HL-60 (cell line): Measurements from ENCODE around the gene TTC28.

Experiments used
- DNase-seq, 2 experiments: peaks; one replicate each; pipeline ENCODE4 v3.0.0-alpha.2; 2010 to 2020; ENCODE audit warnings: low read depth in 1 of 2, low spot score in 1 of 2
- H3K27ac ChIP-seq: fragments of 250-450 bp; sonication (Bioruptor Pico); replicated peaks from 2 replicates; pipeline ENCODE4 v1.5.1; 2020; ENCODE audit warnings: mild to moderate bottlenecking, moderate library complexity
- H3K27me3 ChIP-seq: fragments of 250-450 bp; sonication (Bioruptor Pico); 2 replicates; pipeline ENCODE4 v1.5.1; 2021; ENCODE audit warnings: mild to moderate bottlenecking, moderate library complexity; ENCODE audit not compliant: insufficient read depth, poor library complexity, severe bottlenecking
- H3K4me3 ChIP-seq: replicated peaks from 2 replicates; pipeline ENCODE4 v1.5.1; 2011; ENCODE audit warnings: mild to moderate bottlenecking, control low read depth, low read length; ENCODE audit not compliant: insufficient read depth
- CTCF ChIP-seq: IDR thresholded peaks from one replicate; pipeline ENCODE4 v1.5.1; 2011; ENCODE audit warnings: low read length, control low read depth, inconsistent platforms; ENCODE audit not compliant: insufficient read depth
- GABPA ChIP-seq: IDR thresholded peaks from 2 replicates; pipeline ENCODE4 v1.6.1; 2012; ENCODE audit warnings: low read depth
- POLR2AphosphoS5 ChIP-seq: IDR thresholded peaks from 2 replicates; pipeline ENCODE4 v1.6.1; 2012; ENCODE audit warnings: low read depth
- REST ChIP-seq: IDR thresholded peaks from 2 replicates; pipeline ENCODE4 v1.6.1; 2012; ENCODE audit warnings: low read depth; ENCODE audit not compliant: insufficient replicate concordance
- SPI1 ChIP-seq: IDR thresholded peaks from 2 replicates; pipeline ENCODE4 v1.6.1; 2012; ENCODE audit warnings: low read depth, mild to moderate bottlenecking, borderline replicate concordance

The TTC28 gene

GRCh38 chr22:28412109-28412508 lies 267.5 kb downstream of the TTC28 start:
- TF ChIP-seq REST (no peak), POLR2AphosphoS5 (no peak), CTCF (no peak), SPI1 (no peak), GABPA (no peak)
- H3K4me3 ChIP-seq: no peak overlapping the region
- H3K27ac ChIP-seq: no peak overlapping the region
- H3K27me3 ChIP-seq: no peaks in the 10 kb centered on the region
- DNase-seq: no peak

GRCh38 chr22:28411125-28411524 lies 268.5 kb downstream of the TTC28 start:
- TF ChIP-seq POLR2AphosphoS5 (no peak), GABPA (no peak), CTCF (no peak), REST (no peak), SPI1 (no peak)
- DNase-seq: no peak
- Histone ChIP-seq H3K27ac (no peak overlapping the region), H3K4me3 (no peak overlapping the region), H3K27me3 (no peaks in the 10 kb centered on the region)

DNA sequence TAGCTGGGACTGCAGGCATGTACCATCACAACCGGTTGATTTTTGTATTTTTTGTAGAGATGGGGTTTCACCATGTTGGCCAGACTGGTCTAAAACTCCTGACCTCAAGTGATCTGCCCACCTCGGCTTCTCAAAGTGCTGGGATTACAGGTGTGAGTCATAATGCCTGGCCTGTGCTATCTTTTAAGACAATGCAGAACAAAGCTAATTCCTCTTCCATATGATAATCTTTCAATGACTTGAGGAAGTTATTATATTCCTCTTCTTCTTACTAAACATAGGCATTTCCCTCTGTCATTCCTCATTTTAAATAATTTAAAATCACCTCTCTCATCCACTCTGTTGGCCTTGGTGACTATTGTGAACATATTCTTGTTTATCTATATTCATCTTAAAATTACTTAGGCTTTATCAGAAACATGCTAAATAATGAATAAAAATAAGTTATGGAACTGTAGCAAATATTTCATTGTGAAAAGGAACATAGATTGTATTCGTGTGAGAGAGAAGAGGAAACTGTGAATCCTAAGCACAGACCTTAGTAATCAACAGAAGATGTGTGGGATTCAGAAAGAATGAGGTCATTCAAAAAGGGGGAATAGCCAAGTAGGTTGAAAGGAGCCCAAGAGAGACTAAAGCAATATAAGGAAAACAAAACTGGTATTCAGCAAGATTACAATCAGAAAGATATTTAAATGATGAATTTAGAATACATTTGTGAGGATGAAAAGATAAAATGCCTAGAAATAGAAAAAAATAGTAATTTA lies 269.4 kb downstream of the TTC28 start:
- no peak for TF ChIP-seq POLR2AphosphoS5
- Histone ChIP-seq H3K27me3 (no peaks in the 10 kb centered on the region), H3K27ac (no peak overlapping the region), H3K4me3 (no peak overlapping the region)
- DNase-seq: no peak

GRCh38 chr22:28408709-28409108 lies 270.9 kb downstream of the TTC28 start:
- no peak overlapping the region for H3K27ac ChIP-seq
- H3K4me3 ChIP-seq: no peak overlapping the region
- H3K27me3 ChIP-seq: no peaks in the 10 kb centered on the region
- TF ChIP-seq CTCF (no peak), GABPA (no peak)
- no peak for DNase-seq
